HAP-1 (cell line): ENCODE data around the gene RAB11A.

ENCODE experiments used
- DNase-seq, 2 experiments: peaks; one replicate each; pipeline ENCODE4 v3.0.0-alpha.2; 2016 to 2020; ENCODE audit warnings: low spot score in 2 of 2
- H3K27me3 ChIP-seq: fragments of 250-450 bp; sonication (Bioruptor Pico); 2 replicates; pipeline ENCODE4 v1.5.1; 2020; ENCODE audit warnings: low read depth, mild to moderate bottlenecking, moderate library complexity
- H3K36me3 ChIP-seq: fragments of 250-450 bp; sonication (Bioruptor Pico); replicated peaks from 2 replicates; pipeline ENCODE4 v1.5.1; 2020; ENCODE audit warnings: mild to moderate bottlenecking
- H3K4me1 ChIP-seq: fragments of 250-450 bp; sonication (Bioruptor Pico); 2 replicates; pipeline ENCODE4 v1.5.1; 2020; ENCODE audit warnings: mild to moderate bottlenecking
- H3K4me3 ChIP-seq: fragments of 250-450 bp; sonication (Bioruptor Pico); 2 replicates; pipeline ENCODE4 v1.5.1; 2020; ENCODE audit warnings: mild to moderate bottlenecking, moderate library complexity
- H3K9me3 ChIP-seq: fragments of 250-450 bp; sonication (Bioruptor Pico); 2 replicates; pipeline ENCODE4 v1.5.1; 2020; ENCODE audit warnings: mild to moderate bottlenecking, moderate library complexity
- in situ Hi-C: fragments of 300-500 bp; cut with MboI; formaldehyde crosslinking; loops from 3 replicates; pipeline ENCODE4 v1.14.3; 2020; ENCODE audit warnings: low sequenced_read_pairs, inconsistent platforms, mixed read lengths

RAB11A gene

DNA sequence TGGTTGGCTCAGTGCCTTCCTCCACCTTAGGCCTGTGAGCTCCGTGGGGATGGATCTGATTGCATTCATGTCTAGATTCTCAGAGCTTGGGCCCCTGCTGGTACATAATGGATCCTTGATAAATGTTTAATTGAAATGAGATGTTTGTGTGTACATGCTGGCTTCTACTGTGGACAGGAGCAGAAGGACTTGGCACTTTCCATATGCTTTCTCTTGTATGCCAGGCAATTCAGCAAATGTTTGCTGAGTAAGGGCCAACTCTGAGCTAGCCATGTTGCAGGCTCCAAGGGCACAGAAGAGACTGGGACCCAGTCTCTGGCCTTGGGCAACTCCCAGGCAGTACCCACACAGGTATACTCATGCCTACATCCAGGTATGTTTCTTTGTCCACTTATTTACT lies 67.0 kb downstream of the RAB11A start:
- H3K4me3 ChIP-seq, result no peak overlapping the region
- DNase-seq, result no peak
- H3K9me3 ChIP-seq, result no peaks in the 10 kb centered on the region
- H3K36me3 ChIP-seq, result no peaks in the 10 kb centered on the region
- no peaks in the 10 kb centered on the region for H3K4me1 ChIP-seq
- peaks cover 11% of the 10 kb centered on the region; the same call in 1 of the 2 replicates for H3K27me3 ChIP-seq
- in situ Hi-C loops, result no loop called here

GRCh38 chr15:65937054-65937453 lies 67.8 kb downstream of the RAB11A start:
- in situ Hi-C loops, result no loop called here
- no peaks in the 10 kb centered on the region for H3K9me3 ChIP-seq
- H3K36me3 ChIP-seq, result no peaks in the 10 kb centered on the region
- DNase-seq, result no peak
- H3K4me1 ChIP-seq, result no peaks in the 10 kb centered on the region
- no peak overlapping the region for H3K4me3 ChIP-seq
- H3K27me3 ChIP-seq, result peaks cover 15% of the 10 kb centered on the region; the same call in 1 of the 2 replicates

GRCh38 chr15:65937476-65937875 lies 68.2 kb downstream of the RAB11A start:
- Histone ChIP-seq H3K4me3 (no peak overlapping the region), H3K27me3 (peaks cover 17% of the 10 kb centered on the region; the same call in 1 of the 2 replicates), H3K4me1 (no peaks in the 10 kb centered on the region), H3K36me3 (no peaks in the 10 kb centered on the region), H3K9me3 (no peaks in the 10 kb centered on the region)
- no peak for DNase-seq
- in situ Hi-C loops, result no loop called here

DNA sequence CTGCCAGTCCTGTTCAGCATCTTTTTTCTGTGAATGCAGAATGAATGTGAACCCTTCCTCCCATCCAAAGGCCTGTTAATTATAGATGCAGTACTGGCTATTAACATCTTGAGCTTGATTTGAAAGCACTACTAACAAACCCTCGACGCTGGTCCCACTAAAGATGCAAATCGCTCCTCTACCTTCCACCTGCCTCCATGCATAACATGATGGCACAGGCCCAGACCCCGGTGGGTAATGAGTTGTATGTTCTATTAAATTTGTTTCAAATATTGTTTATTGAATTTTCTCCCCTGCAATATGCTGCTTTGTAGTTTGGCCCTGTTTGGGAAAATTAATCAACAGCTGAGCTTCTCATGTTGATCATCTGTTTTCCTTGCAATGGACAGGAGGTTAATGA lies 69.3 kb downstream of the RAB11A start:
- DNase-seq, result no peak
- Histone ChIP-seq H3K36me3 (no peaks in the 10 kb centered on the region), H3K27me3 (peaks cover 19% of the 10 kb centered on the region; the same call in 1 of the 2 replicates), H3K9me3 (no peaks in the 10 kb centered on the region), H3K4me3 (no peak overlapping the region), H3K4me1 (no peaks in the 10 kb centered on the region)
- in situ Hi-C loops, result no loop called here

DNA sequence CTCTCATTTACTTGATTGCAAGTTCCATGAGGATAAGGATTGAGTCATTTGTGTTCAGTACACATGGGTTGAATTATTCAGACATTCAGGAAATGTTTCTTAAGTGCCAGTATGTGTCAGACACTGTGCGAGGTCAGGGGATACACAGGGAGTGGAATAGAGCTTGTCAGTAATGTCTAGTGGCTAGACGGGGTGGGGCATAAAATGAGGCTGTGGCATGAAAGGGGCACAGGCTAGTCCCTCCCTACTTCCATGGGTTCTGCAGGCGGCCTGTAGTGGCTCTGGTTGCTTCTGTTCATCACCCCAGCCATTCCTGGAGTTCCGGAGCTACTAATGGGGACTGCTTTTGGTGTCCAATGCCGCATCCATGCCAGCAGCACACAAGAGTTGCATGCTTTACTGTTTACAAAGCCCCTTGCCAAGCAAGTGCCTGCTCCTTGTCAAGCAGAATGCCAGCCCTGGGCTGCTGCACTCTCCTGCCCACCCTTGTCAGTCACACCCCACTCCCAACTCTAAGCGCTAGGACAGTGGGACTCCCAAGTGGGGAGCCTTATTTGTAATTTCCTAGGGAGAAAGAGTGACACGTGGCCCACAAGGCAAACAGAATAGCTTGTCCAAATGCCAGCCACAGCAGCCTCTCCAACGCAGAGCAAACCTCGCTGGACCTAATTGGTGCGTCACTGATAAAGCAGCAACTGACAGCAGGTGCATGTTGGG lies 70.8 kb downstream of the RAB11A start:
- Histone ChIP-seq H3K4me1 (no peaks in the 10 kb centered on the region), H3K4me3 (no peak overlapping the region), H3K36me3 (no peaks in the 10 kb centered on the region), H3K27me3 (peaks cover 19% of the 10 kb centered on the region; the same call in 1 of the 2 replicates), H3K9me3 (no peaks in the 10 kb centered on the region)
- DNase-seq, result no peak
- in situ Hi-C loops, result no loop called here

GRCh38 chr15:65940618-65940909 lies 71.3 kb downstream of the RAB11A start:
- H3K9me3 ChIP-seq, result no peaks in the 10 kb centered on the region
- no peaks in the 10 kb centered on the region for H3K36me3 ChIP-seq
- in situ Hi-C loops, result no loop called here
- no peak overlapping the region for H3K4me3 ChIP-seq
- no peaks in the 10 kb centered on the region for H3K4me1 ChIP-seq
- H3K27me3 ChIP-seq, result peaks cover 19% of the 10 kb centered on the region
- no peak for DNase-seq
